PFSK-1 (cell line): ENCODE results near the gene MYL10.

Experiments used
- FOXP2 ChIP-seq: optimal IDR thresholded peaks from 2 replicates; pipeline ENCODE3; 2011; ENCODE audit warnings: borderline replicate concordance, control low read depth, inconsistent platforms; ENCODE audit not compliant: insufficient read depth; ENCODE audit errors: extremely low read length, extremely low read depth
- POLR2AphosphoS5 ChIP-seq: IDR thresholded peaks from 2 replicates; pipeline ENCODE4 v1.6.1; 2012; ENCODE audit warnings: low read depth, mild to moderate bottlenecking, control low read depth, low read length, moderate library complexity
- SIN3A ChIP-seq: IDR thresholded peaks from 2 replicates; pipeline ENCODE4 v1.6.1; 2012; ENCODE audit warnings: mild to moderate bottlenecking, low read length, moderate library complexity, borderline replicate concordance; ENCODE audit not compliant: insufficient read depth
- TAF1 ChIP-seq: IDR thresholded peaks from 2 replicates; pipeline ENCODE4 v1.6.1; 2012; ENCODE audit warnings: low read length, control low read depth, borderline replicate concordance; ENCODE audit not compliant: insufficient read depth
- TF ChIP-seq, protein P1 (sequence below), 2 experiments: IDR thresholded peaks; 2 replicates each; pipeline versions ENCODE4 v1.6.1 to v1.8.0; 2011 to 2012; ENCODE audit warnings: low read depth in 2 of 2, low read length in 2 of 2, control low read depth in 1 of 2, inconsistent platforms in 1 of 2, mild to moderate bottlenecking in 1 of 2, moderate library complexity in 1 of 2; ENCODE audit not compliant: insufficient read depth in 1 of 2

DNA sequence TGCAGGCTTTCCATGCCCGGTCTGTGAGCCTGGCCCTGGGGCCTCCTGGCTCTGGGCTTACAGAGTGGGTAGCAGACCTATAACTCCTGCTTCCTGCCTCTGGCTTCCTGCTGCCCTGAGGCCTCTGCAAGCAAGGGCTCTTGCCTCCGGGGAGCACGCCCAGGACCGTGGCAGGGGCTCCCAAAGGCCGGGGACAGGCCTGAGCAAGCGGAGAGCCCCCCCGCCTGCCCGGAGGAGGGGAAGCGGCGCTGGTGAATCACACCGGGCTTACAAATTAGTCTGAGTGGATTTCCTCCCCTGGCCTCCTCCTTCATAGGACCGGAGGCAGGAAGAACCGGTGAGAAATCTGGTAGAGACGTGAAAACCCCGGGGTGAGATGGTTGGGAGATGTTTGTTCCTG is 1.5 kb upstream of the MYL10 start:
- TF ChIP-seq, protein P1, sequence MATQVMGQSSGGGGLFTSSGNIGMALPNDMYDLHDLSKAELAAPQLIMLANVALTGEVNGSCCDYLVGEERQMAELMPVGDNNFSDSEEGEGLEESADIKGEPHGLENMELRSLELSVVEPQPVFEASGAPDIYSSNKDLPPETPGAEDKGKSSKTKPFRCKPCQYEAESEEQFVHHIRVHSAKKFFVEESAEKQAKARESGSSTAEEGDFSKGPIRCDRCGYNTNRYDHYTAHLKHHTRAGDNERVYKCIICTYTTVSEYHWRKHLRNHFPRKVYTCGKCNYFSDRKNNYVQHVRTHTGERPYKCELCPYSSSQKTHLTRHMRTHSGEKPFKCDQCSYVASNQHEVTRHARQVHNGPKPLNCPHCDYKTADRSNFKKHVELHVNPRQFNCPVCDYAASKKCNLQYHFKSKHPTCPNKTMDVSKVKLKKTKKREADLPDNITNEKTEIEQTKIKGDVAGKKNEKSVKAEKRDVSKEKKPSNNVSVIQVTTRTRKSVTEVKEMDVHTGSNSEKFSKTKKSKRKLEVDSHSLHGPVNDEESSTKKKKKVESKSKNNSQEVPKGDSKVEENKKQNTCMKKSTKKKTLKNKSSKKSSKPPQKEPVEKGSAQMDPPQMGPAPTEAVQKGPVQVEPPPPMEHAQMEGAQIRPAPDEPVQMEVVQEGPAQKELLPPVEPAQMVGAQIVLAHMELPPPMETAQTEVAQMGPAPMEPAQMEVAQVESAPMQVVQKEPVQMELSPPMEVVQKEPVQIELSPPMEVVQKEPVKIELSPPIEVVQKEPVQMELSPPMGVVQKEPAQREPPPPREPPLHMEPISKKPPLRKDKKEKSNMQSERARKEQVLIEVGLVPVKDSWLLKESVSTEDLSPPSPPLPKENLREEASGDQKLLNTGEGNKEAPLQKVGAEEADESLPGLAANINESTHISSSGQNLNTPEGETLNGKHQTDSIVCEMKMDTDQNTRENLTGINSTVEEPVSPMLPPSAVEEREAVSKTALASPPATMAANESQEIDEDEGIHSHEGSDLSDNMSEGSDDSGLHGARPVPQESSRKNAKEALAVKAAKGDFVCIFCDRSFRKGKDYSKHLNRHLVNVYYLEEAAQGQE (IDR thresholded peaks at IDR 0.05; ENCODE audit: insufficient read depth in 1 of 2, low read depth in 2 of 2, low read length in 2 of 2), result no peak
- no peak for TF ChIP-seq SIN3A
- TF ChIP-seq POLR2AphosphoS5, result no peak
- no peak for TF ChIP-seq TAF1
- no peak for TF ChIP-seq FOXP2
